ENCODE data around the gene ZFP36L1. TPM values are rescaled to one million over a fixed set of nuclear protein-coding genes. Genes with fewer than 3 reads are reported as not detected.

ZFP36L1 gene
- total and polyA plus RNA-seq, 2 of the 13 experiments (the other 11 are each of a cell fraction or from before 2014, with no cell fraction given) = 7.4 to 10.2 TPM

- no peak for TF ChIP-seq ZNF605 (CRISPR knock-in tag; IDR thresholded peaks at IDR 0.05)
- 0 out of 2 replicates have a peak, but pooled peaks have one; percentile 8 for TF ChIP-seq SMAD3 (CRISPR knock-in tag; IDR thresholded peaks at IDR 0.05)
- 0 out of 2 replicates have a peak, but pooled peaks have one; percentile 9 for TF ChIP-seq ZNF138 (CRISPR knock-in tag; IDR thresholded peaks at IDR 0.05; ENCODE audit: low read depth)
- TF ChIP-seq IRF9 (CRISPR knock-in tag; IDR thresholded peaks at IDR 0.05; ENCODE audit: borderline replicate concordance) = 0 out of 2 replicates have a peak, but pooled peaks have one; percentile 7
- no peak for TF ChIP-seq ZNF326 (CRISPR knock-in tag; IDR thresholded peaks at IDR 0.05; ENCODE audit: borderline replicate concordance)
- 0 out of 4 replicates have a peak, but pooled peaks of 1 of the 2 experiments have one; percentile 10 for TF ChIP-seq KLF16 (CRISPR knock-in tag; IDR thresholded peaks at IDR 0.05)
- TF ChIP-seq ZNF451 (CRISPR knock-in tag; IDR thresholded peaks at IDR 0.05) = no peak
- TF ChIP-seq ZBTB42 (CRISPR knock-in tag; IDR thresholded peaks at IDR 0.05) = no peak
- TF ChIP-seq ZNF709 (CRISPR knock-in tag; IDR thresholded peaks at IDR 0.05) = 0 out of 2 replicates have a peak, but pooled peaks have one; percentile 16
- TF ChIP-seq ZNF713 (CRISPR knock-in tag; IDR thresholded peaks at IDR 0.05) = 0 out of 2 replicates have a peak, but pooled peaks have one; percentile 18
- no peak for TF ChIP-seq NCOA1 (CRISPR knock-in tag; IDR thresholded peaks at IDR 0.05)
- peak; percentile 12; the same call in 1 of the 2 replicates for TF ChIP-seq NCOR1 (IDR thresholded peaks at IDR 0.05; ENCODE audit: borderline replicate concordance, low read length)
- TF ChIP-seq KLF13 (CRISPR knock-in tag; IDR thresholded peaks at IDR 0.05) = no peak
- 0 out of 2 replicates have a peak, but pooled peaks have one; percentile 34 for TF ChIP-seq ZFP91 (CRISPR knock-in tag; IDR thresholded peaks at IDR 0.05; ENCODE audit: borderline replicate concordance)
- TF ChIP-seq ZNF235 (CRISPR knock-in tag; IDR thresholded peaks at IDR 0.05; ENCODE audit: borderline replicate concordance) = peak; percentile 10; the same call in 1 of the 2 replicates
- TF ChIP-seq MIER2 (CRISPR knock-in tag; IDR thresholded peaks at IDR 0.05) = no peak
- TF ChIP-seq ZBTB2 (CRISPR knock-in tag; IDR thresholded peaks at IDR 0.05; ENCODE audit: low read depth) = no peak
- no peak for TF ChIP-seq FIP1L1 (IDR thresholded peaks at IDR 0.05; ENCODE audit: borderline replicate concordance, insufficient read depth, low read depth, low read length)
Measured at GRCh38 chr14:68824207-68824516, 31.3 kb upstream of the ZFP36L1 start (continued).

Measured in HepG2 (cell line).